DMS153 treated with DMSO at 0.1 percent for 48 hours (cell line): ENCODE data around the gene SP9.
"Not testable (repeated sequence)": the region's sequence is repeated elsewhere in the genome, so short reads cannot be mapped to it uniquely, and the experiment has no call there.

ENCODE experiments used
- DNase-seq: peaks from one replicate; lab custom pipeline; 2025; ENCODE audit not compliant: unreplicated experiment; lab: John Stamatoyannopoulos, UW

The SP9 gene

DNA sequence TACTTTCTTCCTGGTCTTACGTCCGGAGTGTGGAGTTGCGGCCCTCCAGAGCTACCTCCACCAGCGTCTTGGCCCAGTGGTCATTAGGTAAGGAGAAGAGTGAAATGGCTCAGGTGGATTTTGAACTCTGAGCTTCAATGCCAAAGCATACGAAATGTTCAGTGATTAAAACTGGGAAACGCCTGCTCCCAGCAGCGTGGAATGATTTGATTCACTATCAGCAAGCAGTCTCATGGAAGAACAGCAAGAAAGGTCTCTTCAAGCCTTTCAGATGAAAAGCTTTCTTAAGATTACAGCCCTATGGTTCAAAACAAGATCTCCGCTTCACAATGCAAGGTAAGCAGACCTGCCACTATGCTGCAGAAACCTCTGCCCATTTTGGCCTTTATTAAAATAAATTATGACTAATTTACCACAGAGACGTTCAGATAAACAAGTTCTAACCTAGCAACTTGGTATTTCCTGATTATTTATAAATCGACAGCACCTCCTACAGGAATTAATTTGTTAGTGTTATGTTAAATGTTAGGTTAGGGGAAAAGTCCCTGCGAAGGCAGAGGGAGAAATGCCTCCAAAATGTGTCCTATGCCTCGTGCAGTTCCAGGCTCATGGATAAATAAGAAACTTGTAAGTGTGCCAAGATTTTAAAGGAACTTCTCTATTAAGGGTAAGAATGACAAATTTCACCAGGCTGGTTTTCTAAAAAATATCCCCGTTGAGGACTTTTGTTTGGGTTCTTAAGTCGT, 10.1 kb downstream of the SP9 start:
- peak; percentile 46 for DNase-seq

DNA sequence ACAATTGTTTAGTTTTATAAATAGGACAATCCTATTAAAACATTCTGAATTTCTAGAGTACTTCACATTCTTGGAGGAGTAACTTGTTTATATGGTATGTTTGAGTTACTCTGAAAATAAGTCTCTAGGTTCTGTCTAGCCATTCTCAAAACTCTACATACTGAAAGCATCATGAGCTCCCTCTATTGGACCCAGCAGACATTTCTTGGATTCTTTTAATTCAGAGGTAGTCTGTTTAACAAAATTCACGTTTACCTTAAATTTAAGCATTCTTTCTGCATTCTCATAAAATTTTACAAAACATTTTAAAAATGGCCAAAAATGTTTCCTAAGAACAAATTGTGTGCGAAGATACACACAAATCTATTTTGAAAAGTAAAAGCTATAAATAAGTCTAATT, 15.3 kb downstream of the SP9 start:
- DNase-seq, result no peak

DNA sequence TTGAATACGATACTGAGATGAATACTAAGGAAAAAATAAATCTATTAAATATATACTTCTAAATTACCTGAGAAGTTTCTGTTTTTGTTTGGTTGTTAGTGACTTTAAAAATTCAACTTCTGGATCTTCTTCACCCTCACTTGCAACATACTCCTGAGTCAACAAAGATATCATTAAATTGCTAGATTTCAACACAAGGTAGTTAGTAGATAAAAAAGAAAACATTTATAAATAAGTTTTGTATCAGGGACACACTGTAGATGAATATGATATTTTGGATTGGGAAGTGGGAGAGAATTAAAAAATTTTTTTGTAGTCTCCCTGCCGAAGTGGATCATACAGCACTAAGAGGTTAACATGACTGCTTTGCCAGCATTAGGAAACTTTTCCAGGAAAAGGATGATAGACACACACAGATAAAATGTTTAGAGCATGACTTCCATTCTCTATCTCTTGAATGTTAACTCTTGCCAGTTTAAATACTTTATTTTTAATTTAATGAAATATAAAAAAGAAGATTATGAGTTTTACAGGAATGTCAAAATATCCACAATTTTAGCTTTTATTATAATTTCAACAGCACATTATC, 15.9 kb downstream of the SP9 start:
- DNase-seq, result no peak

DNA sequence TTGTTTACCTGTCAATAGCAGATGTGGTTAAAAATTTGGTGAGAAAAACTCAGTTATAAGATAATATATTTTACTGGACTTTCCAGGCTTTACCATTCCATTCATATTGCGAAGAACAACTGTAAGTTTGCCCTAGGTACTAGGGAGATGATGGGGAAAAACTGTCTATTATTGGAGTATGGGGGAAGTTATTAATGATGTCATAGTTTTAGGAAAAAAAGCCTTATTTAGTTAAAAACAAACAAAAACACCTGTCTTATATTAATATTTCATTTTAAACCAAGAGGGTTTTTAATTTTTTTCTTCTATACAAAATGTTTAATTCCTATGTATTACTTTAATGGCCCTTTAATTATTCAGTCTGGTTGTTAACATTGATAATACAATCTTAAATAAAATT, 18.2 kb downstream of the SP9 start:
- no peak for DNase-seq

DNA sequence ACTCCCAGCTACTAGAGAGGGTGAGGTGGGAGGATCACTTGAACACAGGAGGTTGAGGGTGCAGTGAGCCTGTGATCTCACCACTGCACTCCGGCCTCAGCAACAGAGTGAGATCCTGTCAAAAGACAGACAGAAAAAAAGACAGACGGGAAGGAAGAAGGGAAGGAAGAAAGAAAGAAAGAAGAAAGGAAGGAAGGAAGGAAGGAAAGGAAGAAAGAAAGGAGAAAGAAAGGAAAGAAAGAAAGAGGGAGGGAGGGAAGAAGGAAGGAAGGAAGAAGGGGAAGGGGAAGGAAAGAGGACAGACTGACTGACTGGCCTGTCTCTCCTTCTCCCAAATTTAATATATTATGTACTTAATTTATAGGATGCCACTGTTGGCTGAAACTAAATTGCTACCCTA, 21.6 kb downstream of the SP9 start:
- DNase-seq, result no peak

DNA sequence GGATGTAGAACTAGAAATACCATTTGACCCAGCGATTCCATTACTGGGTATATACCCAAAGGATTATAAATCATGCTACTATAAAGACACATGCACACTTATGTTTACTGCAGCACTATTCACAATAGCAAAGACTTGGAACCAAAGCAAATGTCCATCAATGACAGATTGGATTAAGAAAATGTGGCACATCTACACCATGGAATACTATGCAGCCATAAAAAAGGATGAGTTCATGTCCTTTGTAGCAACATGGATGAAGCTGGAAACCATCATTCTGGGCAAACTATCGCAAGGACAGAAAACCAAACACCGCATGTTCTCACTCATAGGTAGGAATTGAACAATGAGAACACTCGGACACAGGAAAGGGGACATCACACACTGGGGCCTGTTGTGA, 24.9 kb downstream of the SP9 start:
- not testable (repeated sequence) for DNase-seq

DNA sequence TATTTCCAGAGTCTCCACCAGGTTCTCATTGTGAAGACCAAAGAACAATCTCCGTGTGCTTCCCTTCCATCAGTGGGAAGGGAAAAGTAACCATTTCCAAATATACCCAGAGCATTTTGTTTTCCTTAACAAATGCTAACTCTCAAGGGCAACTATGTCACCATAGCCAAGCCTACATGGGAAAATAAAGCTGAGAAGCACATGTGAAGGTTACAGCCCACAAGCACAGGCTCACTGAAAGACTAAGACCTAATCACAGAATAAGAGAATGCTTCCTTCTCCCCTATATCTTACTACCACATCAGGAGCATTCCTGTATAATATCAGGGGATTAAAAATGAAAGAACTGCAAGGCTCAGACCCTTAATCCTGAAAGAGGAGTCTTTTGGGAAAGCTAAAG, 28.2 kb downstream of the SP9 start:
- no peak for DNase-seq

DNA sequence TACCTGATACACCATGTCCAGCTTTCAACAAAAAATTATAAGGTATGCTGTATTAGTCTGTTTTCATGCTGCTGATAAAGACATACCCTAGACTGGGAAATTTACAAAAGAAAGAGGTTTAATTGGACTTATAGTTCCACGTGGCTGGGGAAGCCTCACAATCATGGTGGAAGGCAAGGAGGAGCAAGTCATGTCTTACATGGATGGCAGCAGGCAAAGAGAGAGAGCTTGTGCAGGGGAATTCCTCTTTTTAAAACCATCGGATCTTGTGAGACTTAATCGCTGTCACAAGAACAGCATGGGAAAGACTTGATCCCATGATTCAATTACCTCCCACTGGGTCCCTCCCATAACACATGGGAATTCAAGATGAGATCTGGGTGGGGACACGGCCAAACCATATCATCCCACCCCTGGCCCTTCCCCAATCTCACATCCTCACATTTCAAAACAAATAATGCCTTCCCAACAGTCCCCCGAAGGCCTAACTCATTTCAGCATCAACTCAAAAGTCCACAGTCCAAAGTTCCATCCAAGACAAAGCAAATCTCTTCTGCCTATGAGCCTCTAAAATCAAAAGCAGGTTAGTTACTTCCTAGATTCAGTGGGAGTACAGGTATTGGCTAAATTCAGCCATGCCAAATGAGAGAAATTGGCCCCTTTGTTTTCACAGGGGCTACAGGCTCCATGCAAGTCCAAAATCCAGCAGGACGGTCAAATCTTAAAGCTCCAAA, 28.9 kb downstream of the SP9 start:
- not testable (repeated sequence) for DNase-seq

DNA sequence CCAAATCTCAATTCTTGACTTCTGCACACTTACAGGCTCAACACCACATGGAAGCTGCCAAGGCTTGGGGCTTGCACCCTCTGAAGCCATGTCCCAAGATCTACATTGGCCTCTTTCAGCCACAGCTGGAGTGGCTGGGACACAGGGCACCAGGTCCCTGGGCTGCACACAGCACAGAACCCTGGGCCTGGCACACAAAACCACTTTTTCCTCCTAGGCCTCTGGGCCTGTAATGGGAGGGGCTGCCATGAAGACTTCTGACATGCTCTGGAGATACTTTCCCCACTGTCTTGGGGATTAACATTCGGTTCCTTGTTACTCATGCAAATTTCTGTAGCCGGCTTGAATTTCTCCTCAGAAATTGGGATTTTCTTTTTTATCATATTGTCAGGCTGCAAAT, 29.9 kb downstream of the SP9 start:
- no peak for DNase-seq

DNA sequence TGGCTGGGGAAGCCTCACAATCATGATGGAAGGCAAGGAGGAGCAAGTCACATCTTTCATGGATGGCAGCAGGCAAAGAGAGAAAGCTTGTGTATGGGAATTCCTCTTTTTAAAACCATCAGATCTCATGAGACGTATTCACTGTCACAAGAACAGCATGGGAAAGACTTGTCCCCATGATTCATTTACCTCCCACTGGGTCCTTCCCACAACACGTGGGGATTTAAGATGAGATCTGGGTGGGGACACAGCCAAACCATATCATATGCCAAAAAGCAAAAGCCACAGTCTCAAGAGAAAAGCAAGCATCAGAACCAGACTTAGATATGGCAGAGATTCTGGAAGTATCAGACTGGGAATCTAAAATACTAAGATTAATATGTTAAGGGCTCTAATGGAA, 30.8 kb downstream of the SP9 start:
- DNase-seq, result no peak

DNA sequence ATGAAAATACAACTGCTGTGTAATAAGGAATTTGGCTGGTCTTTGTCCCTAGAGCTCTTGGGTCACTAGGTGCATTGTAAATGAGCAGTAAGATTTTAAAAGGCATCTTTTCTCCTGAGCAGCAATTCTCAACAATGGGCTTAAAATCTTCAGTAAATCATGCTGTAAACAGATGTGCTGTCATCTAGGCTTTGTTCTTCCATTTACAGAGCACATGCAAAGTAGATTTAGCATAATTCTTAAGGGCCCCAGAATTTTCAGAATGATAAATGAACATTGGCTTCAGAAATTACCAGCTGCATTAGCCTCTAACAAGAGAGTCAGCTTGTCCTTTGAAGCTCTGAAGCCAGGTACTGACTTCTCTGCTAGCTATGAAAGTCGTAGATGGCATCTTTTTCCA, 33.9 kb downstream of the SP9 start:
- DNase-seq, result no peak

DNA sequence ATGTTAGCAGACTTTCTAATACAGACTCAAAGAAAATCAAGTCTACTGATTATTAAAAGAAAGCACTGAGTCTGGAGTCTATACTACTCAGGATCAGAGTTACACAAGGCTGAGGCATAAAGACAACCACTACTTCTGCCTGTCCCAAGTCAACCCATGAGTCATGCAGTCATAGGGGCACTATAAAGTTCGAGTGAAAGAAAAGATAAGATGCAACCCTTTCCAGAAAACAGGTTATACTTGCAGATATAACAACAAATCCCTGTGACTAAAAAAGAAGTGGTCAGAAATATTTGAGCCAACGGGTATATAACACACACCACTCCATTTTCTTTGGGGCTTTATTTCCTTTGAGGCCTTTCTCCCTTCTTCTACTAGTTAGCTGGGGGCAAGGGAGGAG, 42.2 kb downstream of the SP9 start:
- DNase-seq, result no peak

DNA sequence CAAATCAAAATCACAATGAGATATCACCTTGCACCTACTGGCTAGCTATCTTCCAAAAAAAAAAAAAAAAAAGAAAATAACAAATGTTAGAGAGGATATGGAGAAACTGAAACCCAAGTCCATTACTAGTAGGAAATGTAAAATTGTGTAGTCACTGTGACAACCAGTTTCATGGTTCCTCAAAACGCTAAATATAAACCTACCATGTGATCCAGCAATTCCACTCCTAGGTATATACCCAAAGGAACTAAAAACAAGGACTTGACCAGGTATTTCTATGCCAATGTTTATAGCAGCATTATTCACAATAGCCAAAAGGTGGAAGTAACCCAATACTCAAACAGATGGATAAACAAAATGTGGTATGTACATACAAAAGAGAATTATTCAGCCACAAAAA, 49.0 kb downstream of the SP9 start:
- no peak for DNase-seq

DNA sequence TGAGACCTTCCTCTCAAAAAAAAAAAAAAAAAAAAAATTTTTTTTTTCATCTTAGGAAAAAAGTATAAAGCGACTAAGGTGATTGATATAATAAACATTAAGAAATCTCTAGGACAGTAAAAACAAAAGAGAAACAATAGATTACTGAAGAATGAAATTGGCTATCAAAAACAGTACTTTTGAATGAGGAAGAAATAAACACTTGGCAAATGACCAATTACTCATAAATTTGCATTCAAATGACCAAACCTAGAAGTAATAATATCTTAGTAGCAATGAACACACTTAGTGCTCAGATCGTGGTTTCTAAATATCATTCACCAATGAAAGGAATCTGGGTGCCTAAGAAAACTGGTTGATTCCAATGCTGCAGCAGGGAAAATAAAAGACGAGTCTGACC, 50.4 kb downstream of the SP9 start:
- no peak for DNase-seq
